HUES48 (cell line): ENCODE measurements around the gene SLC26A2.

ENCODE experiments used
- H3K27ac ChIP-seq: one replicate; pipeline ENCODE4 v1.7.0; 2013; ENCODE audit warnings: low read depth, low read length, inconsistent platforms
- H3K27me3 ChIP-seq: 2 replicates; pipeline ENCODE4 v1.6.1; 2013; ENCODE audit warnings: mild to moderate bottlenecking, low read length; ENCODE audit not compliant: control insufficient read depth, insufficient read depth
- H3K36me3 ChIP-seq: 2 replicates; pipeline ENCODE4 v1.6.1; 2013; ENCODE audit warnings: low read length; ENCODE audit not compliant: control insufficient read depth, insufficient read depth
- H3K4me1 ChIP-seq: 2 replicates; pipeline ENCODE4 v1.6.1; 2013; ENCODE audit warnings: mild to moderate bottlenecking, low read length; ENCODE audit not compliant: control insufficient read depth, insufficient read depth
- H3K4me3 ChIP-seq: 2 replicates; pipeline ENCODE4 v1.5.1; 2013; ENCODE audit warnings: mild to moderate bottlenecking, low read depth, low read length
- H3K9ac ChIP-seq: 2 replicates; pipeline ENCODE4 v1.6.1; 2013; ENCODE audit warnings: mild to moderate bottlenecking, low read depth, low read length, moderate library complexity
- H3K9me3 ChIP-seq: 2 replicates; pipeline ENCODE4 v1.6.1; 2013; ENCODE audit warnings: low read length; ENCODE audit not compliant: control insufficient read depth, insufficient read depth

SLC26A2 gene

GRCh38 chr5:149924486-149924885 is 36.1 kb upstream of the SLC26A2 start:
- H3K27ac ChIP-seq: no peak overlapping the region
- no peaks in the 10 kb centered on the region for H3K36me3 ChIP-seq
- H3K4me3 ChIP-seq: no peak overlapping the region
- no peaks in the 10 kb centered on the region for H3K9me3 ChIP-seq
- H3K4me1 ChIP-seq: no peaks in the 10 kb centered on the region
- H3K9ac ChIP-seq: no peak overlapping the region
- H3K27me3 ChIP-seq: no peaks in the 10 kb centered on the region

DNA sequence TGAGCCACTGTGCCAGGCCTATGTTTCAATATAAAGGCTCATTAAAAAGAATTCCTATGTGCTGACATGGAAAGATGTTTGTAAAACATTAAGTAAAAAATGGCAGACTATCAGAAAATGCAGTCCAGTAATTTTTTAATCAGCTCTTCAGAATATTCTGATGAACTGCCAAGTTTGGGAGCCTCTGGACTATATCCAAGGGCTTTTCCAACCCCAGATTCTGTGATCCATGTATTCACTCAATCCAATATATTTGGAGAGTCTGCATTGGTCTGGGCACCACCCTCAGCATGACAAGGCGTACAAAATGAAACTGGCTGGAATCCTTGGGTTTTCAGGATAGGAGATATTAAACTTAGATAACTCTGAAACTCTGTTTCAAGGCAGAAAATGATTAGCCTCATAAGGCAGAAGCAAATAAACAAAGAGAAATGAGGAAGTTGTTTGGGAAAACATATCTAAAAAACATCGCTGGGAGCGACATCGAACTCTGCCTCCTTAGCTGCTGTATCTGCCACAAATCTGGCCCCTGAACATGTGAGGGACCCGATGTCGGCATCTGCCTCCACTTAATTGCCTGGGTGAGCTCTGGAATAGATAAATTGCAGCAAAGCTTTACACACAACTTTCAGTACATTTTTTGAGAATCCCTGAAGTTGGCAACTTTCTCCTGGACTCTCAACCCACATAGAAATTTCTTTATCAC is 30.4 kb upstream of the SLC26A2 start:
- peaks cover 4% of the 10 kb centered on the region; the same call in 1 of the 2 replicates for H3K27me3 ChIP-seq
- no peak overlapping the region for H3K4me3 ChIP-seq
- H3K36me3 ChIP-seq: no peaks in the 10 kb centered on the region
- H3K9ac ChIP-seq: no peak overlapping the region
- no peaks in the 10 kb centered on the region for H3K9me3 ChIP-seq
- no peaks in the 10 kb centered on the region for H3K4me1 ChIP-seq
- no peak overlapping the region for H3K27ac ChIP-seq

- Histone ChIP-seq H3K4me1 (no peaks in the 10 kb centered on the region), H3K27me3 (peaks cover 4% of the 10 kb centered on the region; the same call in 1 of the 2 replicates), H3K27ac (no peak overlapping the region), H3K9ac (no peak overlapping the region), H3K36me3 (no peaks in the 10 kb centered on the region), H3K4me3 (no peak overlapping the region), H3K9me3 (no peaks in the 10 kb centered on the region)
Observed at GRCh38 chr5:149930749-149931574, 29.6 kb upstream of the SLC26A2 start.

- no peak overlapping the region for H3K4me3 ChIP-seq
- no peak overlapping the region for H3K27ac ChIP-seq
- H3K36me3 ChIP-seq: no peaks in the 10 kb centered on the region
- no peaks in the 10 kb centered on the region for H3K4me1 ChIP-seq
- no peak overlapping the region for H3K9ac ChIP-seq
- no peaks in the 10 kb centered on the region for H3K9me3 ChIP-seq
- peaks cover 4% of the 10 kb centered on the region; the same call in 1 of the 2 replicates for H3K27me3 ChIP-seq
Observed at GRCh38 chr5:149931992-149932436, 28.5 kb upstream of the SLC26A2 start.

GRCh38 chr5:149932445-149933350 is 27.9 kb upstream of the SLC26A2 start:
- H3K36me3 ChIP-seq: no peaks in the 10 kb centered on the region
- peaks cover 4% of the 10 kb centered on the region; the same call in 1 of the 2 replicates for H3K27me3 ChIP-seq
- no peaks in the 10 kb centered on the region for H3K9me3 ChIP-seq
- no peak overlapping the region for H3K9ac ChIP-seq
- no peaks in the 10 kb centered on the region for H3K4me1 ChIP-seq
- H3K4me3 ChIP-seq: no peak overlapping the region
- no peak overlapping the region for H3K27ac ChIP-seq

- no peak overlapping the region for H3K27ac ChIP-seq
- no peaks in the 10 kb centered on the region for H3K9me3 ChIP-seq
- H3K4me3 ChIP-seq: no peak overlapping the region
- no peaks in the 10 kb centered on the region for H3K36me3 ChIP-seq
- H3K4me1 ChIP-seq: peaks cover 5% of the 10 kb centered on the region; the same call in 1 of the 2 replicates
- no peak overlapping the region for H3K9ac ChIP-seq
- peaks cover 4% of the 10 kb centered on the region; the same call in 1 of the 2 replicates for H3K27me3 ChIP-seq
Observed at GRCh38 chr5:149935431-149935901, 25.1 kb upstream of the SLC26A2 start.

GRCh38 chr5:149936044-149936699 is 24.4 kb upstream of the SLC26A2 start:
- Histone ChIP-seq H3K4me3 (no peak overlapping the region), H3K4me1 (peaks cover 5% of the 10 kb centered on the region; the same call in 1 of the 2 replicates), H3K36me3 (no peaks in the 10 kb centered on the region), H3K9ac (no peak overlapping the region), H3K27me3 (no peaks in the 10 kb centered on the region; the same call in 1 of the 2 replicates), H3K27ac (no peak overlapping the region), H3K9me3 (no peaks in the 10 kb centered on the region)

GRCh38 chr5:149936700-149937091 is 23.9 kb upstream of the SLC26A2 start:
- Histone ChIP-seq H3K36me3 (no peaks in the 10 kb centered on the region), H3K9me3 (no peaks in the 10 kb centered on the region), H3K4me1 (peaks cover 5% of the 10 kb centered on the region; the same call in 1 of the 2 replicates), H3K4me3 (no peak overlapping the region), H3K27ac (no peak overlapping the region), H3K9ac (no peak overlapping the region), H3K27me3 (no peaks in the 10 kb centered on the region; the same call in 1 of the 2 replicates)

DNA sequence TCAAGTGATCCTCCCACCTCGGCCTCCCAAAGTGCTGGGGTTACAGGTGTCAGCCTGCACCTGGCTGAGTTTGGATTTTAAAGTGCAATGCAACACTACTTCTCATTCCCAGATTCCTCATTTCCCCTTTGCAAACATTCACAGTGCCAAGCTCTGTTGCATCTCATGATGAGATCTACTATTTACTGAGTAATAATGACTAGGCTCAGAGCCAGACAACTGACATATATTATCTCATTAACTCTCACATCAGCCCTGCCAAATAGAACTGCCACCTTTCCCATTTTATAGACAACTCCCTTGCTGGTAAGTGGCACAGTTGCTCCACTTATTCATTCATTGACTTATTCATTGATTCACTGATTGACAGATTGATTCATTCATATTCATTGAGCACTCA is 22.9 kb upstream of the SLC26A2 start:
- Histone ChIP-seq H3K27me3 (no peaks in the 10 kb centered on the region), H3K9me3 (no peaks in the 10 kb centered on the region), H3K27ac (no peak overlapping the region), H3K4me1 (peaks cover 5% of the 10 kb centered on the region; the same call in 1 of the 2 replicates), H3K4me3 (no peak overlapping the region), H3K9ac (no peak overlapping the region), H3K36me3 (no peaks in the 10 kb centered on the region)

- no peaks in the 10 kb centered on the region for H3K27me3 ChIP-seq
- H3K27ac ChIP-seq: no peak overlapping the region
Observed at GRCh38 chr5:149938279-149938678, 22.3 kb upstream of the SLC26A2 start.

More at GRCh38 chr5:149938279-149938678, 22.3 kb upstream of the SLC26A2 start:
- no peaks in the 10 kb centered on the region for H3K36me3 ChIP-seq
- H3K9ac ChIP-seq: no peak overlapping the region
- H3K9me3 ChIP-seq: no peaks in the 10 kb centered on the region
- H3K4me3 ChIP-seq: no peak overlapping the region
- H3K4me1 ChIP-seq: peaks cover 5% of the 10 kb centered on the region; the same call in 1 of the 2 replicates
